NOMO-1 treated with dmso at 0.1 percent for 144 hours (cell line): ENCODE measurements around the gene MCOLN3.

Source experiments
- DNase-seq: peaks from one replicate; lab custom pipeline; 2025; ENCODE audit not compliant: unreplicated experiment; lab: John Stamatoyannopoulos, UW

Gene MCOLN3

GRCh38 chr1:85048296-85049064 lies at the start of gene MCOLN3:
Gene MCOLN3, minus strand, starts transcription at chr1:85048500. Its CDS starts 3,140 bp downstream, at chr1:85045360.
- DNase-seq: no peak

- DNase-seq: no peak
Measured at GRCh38 chr1:85093644-85094043, 45.3 kb upstream of the MCOLN3 start.

GRCh38 chr1:85091671-85092280 lies 43.5 kb upstream of the MCOLN3 start:
- DNase-seq: peak; percentile 6

- no peak for DNase-seq
Measured at GRCh38 chr1:85090225-85090624, 41.9 kb upstream of the MCOLN3 start.

GRCh38 chr1:85089203-85089602 lies 40.9 kb upstream of the MCOLN3 start:
- no peak for DNase-seq

- no peak for DNase-seq
Measured at GRCh38 chr1:85088408-85088784, 40.1 kb upstream of the MCOLN3 start.

GRCh38 chr1:85087659-85088407 lies 39.5 kb upstream of the MCOLN3 start:
- DNase-seq: no peak

GRCh38 chr1:85085417-85085816 lies 37.1 kb upstream of the MCOLN3 start:
- DNase-seq: no peak

GRCh38 chr1:85078903-85079302 lies 30.6 kb upstream of the MCOLN3 start:
- DNase-seq: no peak

GRCh38 chr1:85074365-85074964 lies 26.2 kb upstream of the MCOLN3 start:
- DNase-seq: no peak

- DNase-seq: no peak
Measured at GRCh38 chr1:85070972-85071492, 22.7 kb upstream of the MCOLN3 start.

- DNase-seq: no peak
Measured at GRCh38 chr1:85068846-85069245, 20.5 kb upstream of the MCOLN3 start.

- no peak for DNase-seq
Measured at GRCh38 chr1:85065550-85065949, 17.2 kb upstream of the MCOLN3 start.

GRCh38 chr1:85062425-85063026 lies 14.2 kb upstream of the MCOLN3 start:
- no peak for DNase-seq

- peak; percentile 51 for DNase-seq
Measured at GRCh38 chr1:85061711-85062424, 13.6 kb upstream of the MCOLN3 start.

GRCh38 chr1:85060038-85060437 lies 11.7 kb upstream of the MCOLN3 start:
- no peak for DNase-seq

- DNase-seq: no peak
Measured at GRCh38 chr1:85059563-85059962, 11.3 kb upstream of the MCOLN3 start.

- no peak for DNase-seq
Measured at GRCh38 chr1:85058786-85059185, 10.5 kb upstream of the MCOLN3 start.

GRCh38 chr1:85058311-85058710 lies 10.0 kb upstream of the MCOLN3 start:
- DNase-seq: peak; percentile 37

GRCh38 chr1:85054664-85055063 lies 6.4 kb upstream of the MCOLN3 start:
- no peak for DNase-seq
